ENCODE measurements around the gene TMEM82.

TMEM82 gene

GRCh38 chr1:15719381-15720120, 22.7 kb upstream of the TMEM82 start:
- no peak for TF ChIP-seq CTCF (IDR thresholded peaks at IDR 0.05; ENCODE audit: low read depth, low read length)
- DNase-seq (ENCODE audit: low read depth in 2 of 2), result no peak
- H3K4me3 ChIP-seq (replicated peaks in 1 of 2; ENCODE audit: low read depth in 2 of 2, low read length in 2 of 2), result no peak overlapping the region

- DNase-seq (ENCODE audit: low read depth in 2 of 2), result no peak
- no peak for TF ChIP-seq CTCF (IDR thresholded peaks at IDR 0.05; ENCODE audit: low read depth, low read length)
- H3K4me3 ChIP-seq (replicated peaks in 1 of 2; ENCODE audit: low read depth in 2 of 2, low read length in 2 of 2), result no peak overlapping the region
Measured at GRCh38 chr1:15720861-15721260, 21.4 kb upstream of the TMEM82 start.

GRCh38 chr1:15722411-15722810, 19.9 kb upstream of the TMEM82 start:
- no peak for TF ChIP-seq CTCF (IDR thresholded peaks at IDR 0.05; ENCODE audit: low read depth, low read length)
- H3K4me3 ChIP-seq (replicated peaks in 1 of 2; ENCODE audit: low read depth in 2 of 2, low read length in 2 of 2), result no peak overlapping the region
- no peak for DNase-seq (ENCODE audit: low read depth in 2 of 2)

GRCh38 chr1:15722836-15723532, 19.3 kb upstream of the TMEM82 start:
- TF ChIP-seq CTCF (IDR thresholded peaks at IDR 0.05; ENCODE audit: low read depth, low read length), result no peak
- DNase-seq (ENCODE audit: low read depth in 2 of 2), result no peak
- no peak overlapping the region for H3K4me3 ChIP-seq (replicated peaks in 1 of 2; ENCODE audit: low read depth in 2 of 2, low read length in 2 of 2)

- TF ChIP-seq CTCF (IDR thresholded peaks at IDR 0.05; ENCODE audit: low read depth, low read length), result no peak
- no peak overlapping the region for H3K4me3 ChIP-seq (replicated peaks in 1 of 2; ENCODE audit: low read depth in 2 of 2, low read length in 2 of 2)
- DNase-seq (ENCODE audit: low read depth in 2 of 2), result no peak
Measured at GRCh38 chr1:15723631-15724246, 18.6 kb upstream of the TMEM82 start.

- H3K4me3 ChIP-seq (replicated peaks in 1 of 2; ENCODE audit: low read depth in 2 of 2, low read length in 2 of 2), result no peak overlapping the region
- DNase-seq (ENCODE audit: low read depth in 2 of 2), result peak in 1 of 2 donors; percentile 31
- TF ChIP-seq CTCF (IDR thresholded peaks at IDR 0.05; ENCODE audit: low read depth, low read length), result no peak
Measured at GRCh38 chr1:15724949-15725880, 17.1 kb upstream of the TMEM82 start.

Data from cardiac fibroblast (primary cell).